Uterus (tissue), 4 donors: Measurements from ENCODE around the gene MAML1. TPM values are rescaled to one million over a fixed set of nuclear protein-coding genes. Genes with fewer than 3 reads are reported as not detected.

ENCODE experiments used
- DNase-seq, 2 donors: peaks; one replicate each; pipeline ENCODE4 v3.0.0-alpha.2; 2019 to 2020
- H3K27ac ChIP-seq, 2 donors: fragments of 200-600 bp; sonication (generic); 1 replicate in 1 of 2; 2 replicates in 1 of 2; pipeline ENCODE4 v1.5.1; 2016 to 2018
- H3K27me3 ChIP-seq, 2 donors: fragments of 200-600 bp; sonication (generic); one replicate each; pipeline ENCODE4 v1.5.1; 2018 to 2019; ENCODE audit warnings: control low read depth in 1 of 2
- H3K36me3 ChIP-seq, 2 donors: fragments of 200-600 bp; sonication (generic); one replicate each; pipeline ENCODE4 v1.5.1; 2019; ENCODE audit warnings: control low read depth in 1 of 2
- H3K4me1 ChIP-seq, 2 donors: fragments of 200-600 bp; sonication (generic); one replicate each; pipeline ENCODE4 v1.5.1; 2018 to 2019; ENCODE audit warnings: control low read depth in 1 of 2
- H3K4me3 ChIP-seq, 2 donors: fragments of 200-600 bp; sonication (generic); 1 replicate in 1 of 2; 2 replicates in 1 of 2; pipeline ENCODE4 v1.5.1; 2018 to 2019; ENCODE audit warnings: mild to moderate bottlenecking in 1 of 2
- H3K9me3 ChIP-seq, 2 donors: fragments of 200-600 bp; sonication (generic); one replicate each; pipeline ENCODE4 v1.5.1; 2019; ENCODE audit warnings: control low read depth in 1 of 2
- POLR2A ChIP-seq, 2 donors: fragments of 450-650 bp; IDR thresholded peaks; one replicate each; pipeline ENCODE4 v1.6.1; 2016; ENCODE audit warnings: antibody characterized with exemption in 2 of 2, mild to moderate bottlenecking in 1 of 2, moderate library complexity in 1 of 2
- intact Hi-C: fragments of 100-400 bp; cut with DNase I; formaldehyde crosslinking; loops from one replicate; pipeline ENCODE4 v1.15.1; 2023; ENCODE audit warnings: low total_unique reads
- total RNA-seq, 4 donors: library from RNA; depleted of rRNA in 3 of 4; stranded (reverse); fragments of >200 nt in 3 of 4; gene quantifications; one replicate each; pipeline versions ENCODE4 v1.1.0 to v1.2.4, GENCODE V29; 2014 to 2023
- TF ChIP-seq, protein P1 (sequence below), 4 experiments: fragments of 200-600 bp in 2 of 4; fragments of 450-650 bp in 2 of 4; sonication (generic) in 2 of 4; IDR thresholded peaks; one replicate each; pipeline ENCODE4 v1.5.1; 2016 to 2019; ENCODE audit warnings: antibody characterized with exemption in 4 of 4, mild to moderate bottlenecking in 2 of 4, moderate library complexity in 1 of 4
- donor health status: DM: yes; HTN: yes; CAD: no.

The MAML1 gene
- total RNA-seq, 4 donors from 2014 or later, result 19.7 to 44.1 (median 21.4) TPM

DNA sequence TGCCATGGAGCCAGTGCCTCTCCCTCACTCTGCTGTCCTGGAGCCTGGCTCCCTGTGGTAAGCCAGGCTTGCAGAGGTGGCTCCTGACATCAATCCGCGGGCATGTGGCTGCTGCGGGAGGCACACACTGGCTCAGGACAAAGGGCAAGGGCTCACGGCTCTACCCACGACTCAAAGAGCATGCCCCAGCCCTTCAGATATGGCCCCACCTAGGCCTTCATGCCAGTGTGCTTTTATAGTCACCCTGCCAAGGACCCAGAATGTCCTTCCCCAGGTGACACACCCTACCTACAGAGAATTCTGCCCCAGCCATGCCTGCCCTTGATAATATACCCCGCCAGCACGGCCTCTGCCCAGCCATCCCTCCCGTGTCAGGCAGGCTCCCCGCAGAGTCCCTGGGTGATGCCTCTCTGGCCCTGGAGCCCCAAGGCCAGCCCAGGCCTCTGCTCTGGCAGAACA lies 72.5 kb downstream of the MAML1 start:
- TF ChIP-seq POLR2A (IDR thresholded peaks at IDR 0.05), result no peak
- TF ChIP-seq, protein P1, sequence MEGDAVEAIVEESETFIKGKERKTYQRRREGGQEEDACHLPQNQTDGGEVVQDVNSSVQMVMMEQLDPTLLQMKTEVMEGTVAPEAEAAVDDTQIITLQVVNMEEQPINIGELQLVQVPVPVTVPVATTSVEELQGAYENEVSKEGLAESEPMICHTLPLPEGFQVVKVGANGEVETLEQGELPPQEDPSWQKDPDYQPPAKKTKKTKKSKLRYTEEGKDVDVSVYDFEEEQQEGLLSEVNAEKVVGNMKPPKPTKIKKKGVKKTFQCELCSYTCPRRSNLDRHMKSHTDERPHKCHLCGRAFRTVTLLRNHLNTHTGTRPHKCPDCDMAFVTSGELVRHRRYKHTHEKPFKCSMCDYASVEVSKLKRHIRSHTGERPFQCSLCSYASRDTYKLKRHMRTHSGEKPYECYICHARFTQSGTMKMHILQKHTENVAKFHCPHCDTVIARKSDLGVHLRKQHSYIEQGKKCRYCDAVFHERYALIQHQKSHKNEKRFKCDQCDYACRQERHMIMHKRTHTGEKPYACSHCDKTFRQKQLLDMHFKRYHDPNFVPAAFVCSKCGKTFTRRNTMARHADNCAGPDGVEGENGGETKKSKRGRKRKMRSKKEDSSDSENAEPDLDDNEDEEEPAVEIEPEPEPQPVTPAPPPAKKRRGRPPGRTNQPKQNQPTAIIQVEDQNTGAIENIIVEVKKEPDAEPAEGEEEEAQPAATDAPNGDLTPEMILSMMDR (IDR thresholded peaks at IDR 0.05), result no peak
- Histone ChIP-seq H3K27ac (peak overlapping the region; percentile 94), H3K4me1 (peaks cover 0 to 6% of the 10 kb centered on the region in 2 donors), H3K9me3 (no peaks in the 10 kb centered on the region), H3K27me3 (no peaks in the 10 kb centered on the region), H3K4me3 (peak overlapping the region; percentile 67 to 69), H3K36me3 (no peaks in the 10 kb centered on the region)
- intact Hi-C loops, result no loop called here
- no peak for DNase-seq

DNA sequence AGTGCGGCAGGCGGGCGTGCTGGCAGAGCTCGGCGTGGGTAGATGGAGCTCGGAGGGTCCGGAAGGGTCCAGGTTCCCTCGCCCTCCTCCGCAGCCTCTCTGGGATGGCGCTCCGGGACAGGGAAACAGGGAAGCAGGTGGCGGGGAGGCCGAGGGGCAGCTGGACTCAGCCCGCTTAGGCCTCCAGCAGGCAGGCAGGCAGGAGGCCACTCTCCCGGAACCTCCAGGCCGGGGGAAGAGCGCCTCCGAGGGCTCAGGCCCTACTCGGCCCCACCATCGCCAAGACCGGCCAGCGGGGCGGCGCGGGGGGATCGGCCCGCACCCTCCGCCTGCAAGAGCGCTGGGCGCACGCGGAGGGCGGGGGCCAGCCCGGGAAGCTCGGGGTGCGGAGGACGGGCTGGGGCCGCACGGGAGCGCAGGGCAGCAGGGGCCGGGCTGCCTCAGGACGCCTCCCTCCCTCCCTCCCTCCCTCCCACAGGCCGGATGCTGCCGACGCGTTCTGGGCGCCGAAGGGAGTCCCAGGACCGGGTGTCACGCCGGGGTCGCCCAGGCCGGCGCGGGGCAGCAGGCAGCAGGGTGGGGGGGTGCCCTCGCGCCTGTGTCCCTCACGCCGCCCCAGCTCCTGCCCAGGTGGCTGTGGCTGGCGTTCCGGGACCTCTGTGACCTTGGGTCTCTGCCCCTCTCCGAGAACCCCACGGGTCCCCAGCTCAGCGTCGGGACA lies 73.1 kb downstream of the MAML1 start:
- no peaks in the 10 kb centered on the region for H3K36me3 ChIP-seq
- DNase-seq, result peak in 1 of 2 donors; percentile 29
- no peaks in the 10 kb centered on the region for H3K9me3 ChIP-seq
- peak overlapping the region; percentile 94 for H3K27ac ChIP-seq
- H3K4me1 ChIP-seq, result peaks cover 0 to 6% of the 10 kb centered on the region in 2 donors
- H3K27me3 ChIP-seq, result no peaks in the 10 kb centered on the region
- TF ChIP-seq, protein P1 (IDR thresholded peaks at IDR 0.05), result peak in 2 of 4 experiments; percentile 3 to 6
- TF ChIP-seq POLR2A (IDR thresholded peaks at IDR 0.05), result no peak
- intact Hi-C loops, result no loop called here
- peak overlapping the region; percentile 67 to 69 for H3K4me3 ChIP-seq

DNA sequence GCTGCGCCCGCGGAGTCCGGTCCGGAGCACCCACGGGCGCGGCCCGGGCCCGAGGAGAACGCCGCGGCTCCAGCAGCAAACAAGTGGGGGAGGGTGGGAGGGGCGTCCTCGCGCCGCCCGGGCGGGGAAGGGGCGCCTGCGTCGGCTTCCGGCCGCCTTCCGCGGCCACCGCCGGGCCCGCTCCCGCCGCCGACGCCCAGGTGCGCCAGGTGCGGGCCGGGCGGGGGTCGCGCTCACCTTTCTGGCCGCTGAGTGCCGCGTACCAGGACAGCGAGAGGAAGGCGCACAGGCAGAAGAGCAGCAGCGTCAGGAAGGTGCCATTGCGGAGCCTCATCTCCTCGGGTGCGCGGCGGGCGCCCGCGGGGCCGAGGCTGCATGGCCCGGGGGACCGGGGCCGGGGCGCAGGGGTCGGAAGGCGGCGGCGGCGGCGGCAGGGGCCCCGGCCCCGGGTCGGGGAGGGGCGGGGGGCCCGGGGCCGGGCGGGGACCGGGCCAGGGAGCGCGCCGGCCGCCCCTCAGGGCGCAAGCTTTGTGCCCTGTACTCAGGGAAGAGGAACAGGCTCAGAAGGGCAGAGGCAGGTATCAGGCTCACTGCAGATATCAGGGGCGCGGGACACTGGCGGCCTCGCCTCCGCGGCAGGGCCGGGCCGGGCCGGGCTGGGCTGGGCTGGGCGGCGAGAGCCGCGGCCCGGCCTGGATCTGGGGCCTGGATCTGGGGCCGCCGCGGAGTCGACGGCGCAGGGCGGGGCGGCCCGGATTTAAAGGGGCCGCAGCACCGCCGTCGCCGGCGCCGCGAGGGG lies 73.8 kb downstream of the MAML1 start, which contains the start of gene MGAT4B:
MGAT4B (minus strand) TSS at position 617 of the 799 bp plus-strand sequence; CDS start at position 334, 283 bp downstream.
- intact Hi-C loops, result no loop called here
- DNase-seq, result peak; percentile 58 to 76

DNA sequence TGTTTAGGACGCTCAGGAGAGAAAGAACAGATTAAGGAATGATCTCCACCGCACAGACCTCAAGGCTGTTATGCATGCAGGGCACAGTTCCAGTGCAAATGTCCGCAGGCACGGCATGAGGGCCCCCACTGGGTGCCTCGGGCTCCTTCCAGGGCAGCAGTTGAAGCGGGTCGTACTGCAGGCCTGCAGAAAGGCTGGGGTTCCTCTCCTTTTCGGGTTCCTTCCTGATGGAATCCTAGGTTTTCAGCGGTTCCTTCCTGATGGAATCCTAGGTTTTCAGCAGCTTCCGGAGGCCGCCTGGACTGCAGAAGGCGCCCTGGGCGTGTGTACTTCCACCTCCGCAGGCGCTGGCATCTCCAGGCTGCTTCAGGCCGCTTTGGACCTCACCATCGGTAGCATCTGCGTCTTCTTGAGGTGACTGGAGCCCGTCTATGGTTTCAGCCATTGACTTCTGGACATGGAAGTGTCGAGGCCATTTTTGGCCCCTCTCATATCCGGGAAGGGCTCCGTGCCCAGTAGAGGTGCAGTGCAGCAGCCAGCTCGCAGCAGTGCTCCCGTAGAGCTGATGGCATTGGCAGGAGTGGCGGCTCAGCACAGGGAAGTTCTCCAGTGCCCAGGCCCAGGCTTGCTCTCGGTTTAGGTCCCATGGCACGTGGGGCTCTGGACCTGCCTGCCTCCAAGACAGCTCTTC lies 79.7 kb downstream of the MAML1 start:
- Histone ChIP-seq H3K27me3 (no peaks in the 10 kb centered on the region), H3K27ac (no peak overlapping the region), H3K9me3 (no peaks in the 10 kb centered on the region), H3K4me3 (no peak overlapping the region), H3K4me1 (no peaks in the 10 kb centered on the region), H3K36me3 (no peaks in the 10 kb centered on the region)
- TF ChIP-seq POLR2A (IDR thresholded peaks at IDR 0.05), result no peak
- TF ChIP-seq, protein P1 (IDR thresholded peaks at IDR 0.05), result no peak
- intact Hi-C loops, result no loop called here
- DNase-seq, result no peak

More for the DNA sequence above, 73.8 kb downstream of the MAML1 start, which contains the start of gene MGAT4B:
- Histone ChIP-seq H3K36me3 (no peaks in the 10 kb centered on the region), H3K9me3 (no peaks in the 10 kb centered on the region), H3K27ac (peak within 1 kb of the TSS; percentile 94), H3K27me3 (no peaks in the 10 kb centered on the region), H3K4me1 (peaks cover 0 to 6% of the 10 kb centered on the region in 2 donors), H3K4me3 (peak within 1 kb of the TSS; percentile 67 to 69)
- TF ChIP-seq POLR2A (IDR thresholded peaks at IDR 0.05), result peak in 1 of 2 donors; percentile 71
- TF ChIP-seq, protein P1 (IDR thresholded peaks at IDR 0.05), result peak in 2 of 4 experiments; percentile 2 to 27
